Activated CD4-positive, alpha-beta T cell treated with anti-CD3 and anti-CD28 coated beads for 24 hours (primary cell): ENCODE data around the gene NAALADL1.
"Not testable (repeated sequence)": the region's sequence is repeated elsewhere in the genome, so short reads cannot be mapped to it uniquely, and the experiment has no call there.

Source experiments
- DNase-seq, 2 donors: peaks; one replicate each; pipeline ENCODE4 v3.0.0-alpha.2; 2020; ENCODE audit warnings: low read depth in 2 of 2

The NAALADL1 gene

DNA sequence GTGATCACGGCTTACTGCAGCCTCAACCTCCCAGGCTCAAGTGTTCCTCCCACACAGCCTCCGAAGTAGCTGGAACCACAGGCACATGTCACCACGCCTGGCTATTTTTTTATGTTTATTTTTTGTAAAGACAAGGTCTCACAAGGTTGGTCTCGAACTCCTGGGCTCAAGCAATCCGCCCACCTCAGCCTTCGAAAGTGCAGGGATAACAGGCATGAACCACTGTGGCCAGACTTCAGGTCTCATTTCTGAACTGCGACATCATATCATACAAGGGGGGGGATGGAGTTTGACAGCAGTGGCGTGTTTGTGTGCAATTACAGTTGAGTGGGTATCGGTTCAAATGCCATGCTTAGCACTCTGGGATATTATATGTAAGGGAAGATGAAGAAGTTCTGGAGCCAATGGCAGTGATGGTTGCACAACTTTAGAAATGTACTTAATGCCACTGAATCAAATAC lies 6.9 kb downstream of the NAALADL1 start:
- no peak for DNase-seq

- no peak for DNase-seq
Observed at GRCh38 chr11:65047581-65048422, 10.6 kb downstream of the NAALADL1 start.

DNA sequence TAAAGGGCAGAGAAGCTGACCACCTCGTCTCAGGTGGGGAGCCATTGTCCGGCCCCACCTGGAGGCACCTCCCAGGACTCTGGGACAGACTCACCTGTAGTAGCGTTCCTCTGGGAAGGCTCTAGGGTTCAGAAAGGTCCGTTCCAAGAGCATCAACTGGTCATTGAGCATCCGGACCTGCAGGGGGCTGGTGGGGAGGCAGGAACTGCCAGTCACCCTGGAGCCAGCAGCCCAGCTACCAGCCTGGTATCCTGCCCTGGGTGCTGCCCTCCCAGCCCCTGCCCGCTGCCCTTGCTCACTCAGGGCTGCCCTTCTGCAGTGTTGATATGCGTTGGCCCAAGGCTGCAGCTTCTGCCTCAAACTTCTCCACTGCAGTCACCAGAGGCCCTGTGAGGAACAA lies 12.6 kb downstream of the NAALADL1 start:
- DNase-seq, result no peak

DNA sequence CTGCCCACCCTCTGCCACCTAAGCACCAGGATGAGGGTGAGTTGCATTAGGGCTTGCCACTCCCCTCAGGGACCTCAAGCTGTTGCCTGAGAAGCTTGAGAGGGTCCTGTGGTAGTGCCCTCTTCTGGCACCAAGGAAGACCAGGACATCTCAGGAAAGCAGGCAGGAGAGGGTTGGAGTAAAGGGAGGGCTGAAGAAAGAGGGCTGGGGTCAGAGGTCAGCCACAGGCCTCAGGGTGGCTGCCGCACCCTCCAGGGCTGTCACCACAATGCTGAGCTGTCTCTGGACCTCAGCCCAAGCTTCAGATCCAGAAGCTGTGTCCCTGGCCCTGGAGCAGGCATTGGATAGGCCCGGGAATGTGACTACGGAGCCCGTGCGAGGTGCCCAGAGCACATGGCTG lies 13.3 kb downstream of the NAALADL1 start:
- no peak for DNase-seq

GRCh38 chr11:65043881-65044501 lies 14.4 kb downstream of the NAALADL1 start:
- DNase-seq, result no peak

DNA sequence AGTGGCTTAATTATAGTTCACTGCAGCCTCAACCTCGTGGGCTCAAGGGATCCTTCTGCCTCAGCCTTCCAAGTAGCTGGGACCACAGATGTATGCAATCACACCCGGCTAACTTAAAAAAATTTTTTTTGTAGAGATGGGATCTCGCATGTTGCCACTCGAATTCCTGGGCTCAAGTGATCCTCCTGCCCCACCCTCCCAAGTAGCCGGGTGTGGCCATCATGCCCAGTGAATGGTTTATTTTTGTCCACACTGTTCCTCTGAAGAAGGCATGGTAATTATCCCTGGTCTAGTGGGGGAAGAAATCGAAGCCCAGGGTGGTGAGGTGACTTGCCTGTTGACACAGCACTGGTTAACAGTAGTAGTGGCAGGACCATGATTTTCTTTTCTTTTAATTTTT lies 15.5 kb downstream of the NAALADL1 start:
- no peak for DNase-seq

GRCh38 chr11:65040847-65041622 lies 17.3 kb downstream of the NAALADL1 start, which contains the start of gene SAC3D1:
Gene SAC3D1 (plus strand): TSS chr11:65041210. CDS start chr11:65041293, 83 bp downstream.
- DNase-seq, result peak; percentile 76 to 79

DNA sequence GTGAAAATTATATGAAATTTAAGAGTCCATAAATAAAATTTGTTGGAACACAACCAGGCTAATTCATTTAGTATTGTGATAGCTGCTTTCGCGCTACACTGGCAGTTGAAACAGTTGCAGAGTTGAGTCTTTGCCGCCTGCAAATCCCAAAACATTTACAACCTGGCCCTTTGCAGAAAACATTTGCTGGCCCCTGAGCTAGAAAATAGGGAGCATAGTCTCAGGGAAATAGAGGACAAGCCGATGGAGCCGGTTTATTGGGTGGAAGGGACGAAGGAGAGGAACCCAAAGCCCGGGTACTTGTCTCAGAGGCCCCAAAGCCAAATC lies 17.9 kb downstream of the NAALADL1 start:
- no peak for DNase-seq

DNA sequence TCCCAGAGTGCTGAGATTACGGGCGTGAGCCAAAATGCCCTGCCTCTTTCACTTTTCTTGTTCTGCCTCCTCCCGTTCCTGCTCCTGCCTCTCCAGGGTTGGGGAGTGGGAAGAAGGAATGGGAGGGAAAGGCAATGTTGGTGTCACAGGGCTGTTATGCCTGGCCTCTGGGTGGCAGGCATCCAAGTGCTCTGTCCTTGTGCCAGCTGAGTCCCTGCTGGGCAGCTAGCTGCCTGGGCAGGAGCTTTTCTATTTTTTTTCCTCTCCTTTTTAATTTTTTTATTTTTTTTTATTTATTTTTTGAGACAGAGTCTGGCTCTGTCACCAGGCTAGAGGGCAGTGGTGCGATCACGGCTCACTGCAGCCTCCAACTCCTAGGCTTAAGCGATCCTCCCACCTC lies 21.4 kb downstream of the NAALADL1 start:
- DNase-seq, result no peak

DNA sequence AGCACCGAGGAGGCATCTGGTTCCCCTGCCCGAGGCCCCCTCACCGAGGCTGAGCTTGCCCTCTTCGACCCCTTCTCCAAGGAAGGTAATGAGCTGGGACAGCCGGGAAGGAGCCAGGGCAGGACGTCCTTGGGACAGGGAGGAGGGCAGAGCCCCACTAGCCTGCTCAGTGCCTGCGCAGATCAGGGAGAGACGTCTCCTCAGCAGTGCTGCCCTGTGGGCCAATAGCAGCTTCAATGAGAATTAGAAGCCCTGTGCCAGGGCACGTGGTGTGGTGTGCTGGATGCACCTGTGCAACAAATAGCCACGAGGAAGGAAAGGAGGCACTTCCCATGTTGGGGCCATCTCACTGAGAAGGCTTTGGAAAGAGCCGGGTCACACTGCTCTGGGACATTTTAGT lies 22.8 kb downstream of the NAALADL1 start:
- DNase-seq, result no peak

GRCh38 chr11:65034423-65034822 lies 23.9 kb downstream of the NAALADL1 start:
- DNase-seq, result no peak

- DNase-seq, result no peak
Observed at GRCh38 chr11:65032216-65032615, 26.1 kb downstream of the NAALADL1 start.

DNA sequence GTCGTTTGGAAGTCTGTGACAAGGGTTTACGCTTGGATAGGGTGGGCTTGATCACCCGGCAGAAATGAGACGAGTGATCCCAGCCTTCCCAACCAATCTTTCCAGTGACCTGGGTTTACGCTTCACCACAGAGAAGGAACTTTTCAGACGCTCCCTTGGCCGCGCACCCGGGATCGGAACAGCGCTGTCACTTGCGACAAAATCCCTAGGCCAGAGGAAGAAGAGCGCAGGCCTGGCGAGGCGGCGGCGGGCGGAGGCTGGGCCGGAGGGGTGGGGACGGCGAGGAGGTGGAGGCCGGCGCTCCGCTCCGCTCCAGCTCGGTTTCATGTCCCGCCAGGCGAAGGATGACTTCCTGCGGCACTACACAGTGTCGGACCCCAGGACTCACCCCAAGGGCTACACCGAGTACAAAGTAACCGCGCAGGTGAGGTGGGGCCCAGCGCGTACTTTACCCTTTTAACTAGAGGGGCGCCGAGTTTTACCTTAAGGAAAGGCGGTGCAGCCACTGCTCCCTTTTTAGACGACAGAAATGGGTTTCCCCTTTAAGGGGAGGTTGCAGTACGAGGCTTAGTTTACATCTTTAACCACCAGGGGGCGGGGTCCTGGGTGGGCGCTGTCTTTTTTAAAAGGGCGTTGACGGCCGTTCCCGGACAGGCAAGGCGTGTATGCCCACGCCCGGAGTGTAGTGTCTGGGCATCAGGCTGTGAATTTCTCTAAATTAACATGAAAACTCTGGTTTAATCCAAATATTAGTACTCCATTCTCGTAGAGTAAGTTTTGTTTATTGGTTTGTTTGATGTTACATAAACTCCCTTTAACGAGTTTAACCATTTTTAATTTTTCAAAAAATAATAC lies 30.9 kb downstream of the NAALADL1 start, which contains the start of gene SNX15:
TSS of gene SNX15 (plus strand) at position 227 of the 855 bp plus-strand sequence. CDS start at position 326, 99 bp downstream.
- peak; percentile 81 to 88 for DNase-seq

- no peak for DNase-seq
Observed at GRCh38 chr11:65026810-65027209, 31.5 kb downstream of the NAALADL1 start.

GRCh38 chr11:65023502-65023901 lies 34.9 kb downstream of the NAALADL1 start:
- DNase-seq, result not testable (repeated sequence)

- DNase-seq, result no peak
Observed at GRCh38 chr11:65021509-65021908, 36.8 kb downstream of the NAALADL1 start.

DNA sequence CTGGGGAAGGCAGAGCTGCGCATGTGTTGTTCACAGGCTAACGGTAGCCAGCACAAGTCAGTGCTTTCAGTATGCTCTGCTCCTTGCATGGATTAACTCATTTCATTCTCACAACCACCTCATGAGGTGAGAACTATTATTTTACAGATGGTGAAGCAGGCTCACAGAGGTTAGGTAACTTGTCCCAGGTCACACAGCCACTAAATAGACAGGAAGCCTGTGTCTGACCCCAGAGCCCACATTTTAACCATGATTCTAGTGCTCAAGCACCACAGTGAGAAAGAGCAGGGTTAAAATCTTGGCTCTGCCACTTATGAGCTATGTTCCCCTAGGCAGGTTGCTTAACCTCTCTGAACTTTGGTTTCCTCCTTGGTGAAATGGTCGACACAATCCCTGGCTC lies 37.4 kb downstream of the NAALADL1 start:
- no peak for DNase-seq

- DNase-seq, result no peak
Observed at GRCh38 chr11:65019824-65020223, 38.5 kb downstream of the NAALADL1 start.

DNA sequence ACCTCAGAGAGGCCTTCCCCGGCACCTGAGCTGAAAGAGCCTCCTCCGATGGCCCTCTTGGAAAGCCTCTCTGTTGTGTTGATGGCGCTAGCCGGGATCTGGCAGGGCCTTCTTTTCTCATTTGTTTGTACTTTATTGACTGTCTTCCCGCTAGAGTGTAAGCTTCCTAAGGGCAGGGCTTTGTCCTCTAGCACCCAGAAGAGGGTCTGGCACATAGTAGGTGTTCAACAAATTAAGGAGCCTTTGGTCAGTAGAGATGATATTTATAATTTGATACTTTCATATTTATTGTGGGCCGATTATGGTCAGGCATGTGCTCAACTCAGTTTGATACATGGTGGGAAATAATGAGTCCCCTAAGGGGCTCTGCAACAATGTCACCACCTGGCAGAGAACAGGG lies 40.4 kb downstream of the NAALADL1 start:
- DNase-seq, result no peak

DNA sequence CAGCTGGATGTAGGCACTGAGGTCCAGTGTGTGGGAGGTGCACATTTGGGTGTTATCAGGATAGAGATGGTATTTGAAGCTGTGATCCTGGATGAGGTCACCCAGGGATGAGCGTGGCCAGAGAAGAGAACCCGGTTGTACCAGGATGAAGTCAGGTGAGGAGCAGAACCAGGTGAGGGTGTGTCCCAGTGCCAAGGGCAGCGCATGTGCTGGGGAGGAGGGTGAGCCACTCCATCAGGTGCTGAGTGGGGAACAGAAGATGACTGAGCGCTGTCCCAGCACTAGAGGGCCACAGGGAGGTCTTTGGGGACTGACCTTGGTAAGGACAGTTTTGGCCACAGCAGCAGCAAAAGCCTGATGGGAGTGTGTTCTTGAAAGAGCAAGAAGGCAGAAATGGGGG lies 41.6 kb downstream of the NAALADL1 start:
- no peak for DNase-seq

DNA sequence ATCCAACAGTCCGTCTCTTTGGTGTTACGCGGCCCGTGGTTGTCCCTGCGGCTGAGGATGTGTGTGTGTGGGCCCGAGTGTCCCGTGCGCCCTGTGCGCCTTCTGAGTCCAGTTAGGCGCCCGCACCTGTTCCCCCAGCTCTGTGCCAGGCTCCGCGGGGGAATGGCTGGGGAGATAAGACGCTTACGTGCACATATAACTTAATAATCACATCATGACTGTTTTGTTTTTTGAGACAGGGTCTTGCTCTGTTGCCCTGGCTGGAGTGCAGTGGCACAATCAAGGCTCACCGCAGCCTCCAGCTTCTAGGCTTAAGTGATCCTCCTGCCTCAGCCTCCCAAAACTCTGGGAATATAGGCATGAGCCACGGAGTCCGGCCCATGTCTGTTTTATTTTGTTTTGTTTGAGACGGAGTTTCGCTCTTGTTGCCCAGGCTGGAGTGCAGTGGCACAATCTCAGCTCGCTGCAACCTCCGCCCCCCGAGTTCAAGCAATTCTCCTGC lies 43.6 kb downstream of the NAALADL1 start:
- DNase-seq, result peak in 1 of 2 donors; percentile 13
